ENCODE measurements around the gene COL15A1.

The COL15A1 gene

DNA sequence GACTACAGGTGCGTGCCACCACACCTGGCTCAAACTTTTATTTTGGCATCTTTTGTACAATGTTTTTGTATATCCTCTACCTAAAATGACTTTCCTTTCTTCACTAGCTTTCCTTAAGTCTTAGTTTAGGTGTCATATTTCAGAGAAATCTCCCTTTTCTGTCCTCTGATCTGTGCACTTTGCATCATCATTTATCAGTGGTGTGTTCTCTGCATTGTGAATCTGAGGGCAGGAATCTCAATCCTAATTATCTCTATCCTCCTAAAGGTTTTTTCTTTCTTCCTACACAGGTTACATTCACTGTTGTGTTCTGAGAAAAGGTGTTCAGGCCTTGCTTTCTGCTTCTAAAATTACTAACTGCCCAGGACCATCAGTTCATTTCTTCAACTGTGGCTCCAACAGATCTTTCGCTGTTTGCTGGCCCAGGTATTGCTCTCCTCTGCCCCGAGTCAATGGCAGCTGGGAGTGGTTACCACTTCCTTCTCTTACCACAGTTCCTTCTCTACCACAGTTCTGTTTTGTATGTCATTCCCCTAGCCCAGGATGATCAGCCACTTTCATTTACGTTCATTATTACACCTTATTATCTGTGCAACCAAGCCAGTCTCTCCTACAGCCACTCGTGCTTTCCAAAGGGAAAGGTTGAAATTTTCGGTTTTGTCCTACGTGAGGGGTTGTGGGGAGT lies 175.2 kb downstream of the COL15A1 start:
- DNase-seq, result peak; percentile 71

DNA sequence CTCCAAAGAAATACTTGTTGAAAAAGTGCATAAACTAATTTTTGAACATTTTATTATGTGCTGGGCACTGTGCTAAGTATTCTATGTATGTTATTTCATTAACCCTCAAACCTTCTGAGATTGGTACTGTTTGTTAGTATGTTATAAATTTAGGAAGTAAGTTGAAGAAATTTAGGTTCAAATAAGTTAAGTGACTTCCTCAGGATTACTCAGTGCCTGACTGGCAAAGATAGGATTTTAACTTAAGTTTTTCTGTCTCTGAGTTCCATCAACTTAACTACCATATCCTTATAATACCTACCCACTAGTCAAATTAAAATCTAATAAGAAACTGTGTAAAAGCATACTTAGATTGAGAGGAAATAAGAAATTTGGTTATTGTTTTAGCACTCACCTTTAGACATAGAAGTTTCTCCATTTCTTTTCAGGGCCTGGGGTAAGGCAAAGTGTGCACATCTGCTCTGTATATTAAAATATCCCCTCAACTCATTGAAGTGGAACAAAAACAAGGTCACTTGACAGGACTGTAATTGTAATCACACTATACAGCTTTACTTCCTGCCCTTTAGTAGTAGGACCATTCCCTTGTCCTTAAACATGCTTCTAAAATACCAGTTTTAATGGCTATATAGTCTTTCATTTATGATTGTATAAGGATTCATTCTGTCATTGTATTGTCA lies 176.4 kb downstream of the COL15A1 start:
- DNase-seq, result peak; percentile 30
